ENCODE data around the gene RAB9A. TPM values are rescaled to one million over a fixed set of nuclear protein-coding genes. Genes with fewer than 3 reads are reported as not detected.

RAB9A gene
- polyA plus RNA-seq, 3 donors = 17.9 to 38.1 (median 30.8) TPM

GRCh38 chrX:13703135-13703534 lies 14.2 kb downstream of the RAB9A start:
- H3K9me3 Mint-ChIP-seq = peaks cover 0 to 1% (median 0%) of the 10 kb centered on the region in 7 donors
- H3K4me3 Mint-ChIP-seq = no peak overlapping the region
- H3K4me1 Mint-ChIP-seq = peaks cover 45% of the 10 kb centered on the region
- Histone ChIP-seq H3K27ac (ENCODE audit: low read depth in 1 of 2, low read length in 2 of 2) (peak overlapping the region in 1 of 2 donors; percentile 43), H2AFZ (ENCODE audit: insufficient read depth, low read depth, low read length, poor library complexity, severe bottlenecking) (no peak overlapping the region), H3K36me3 (replicated peaks in 1 of 2; ENCODE audit: control insufficient read depth in 1 of 2, insufficient read depth in 2 of 2, low read length in 2 of 2) (peaks cover 9 to 22% of the 10 kb centered on the region in 2 donors), H3K4me3 (replicated peaks in 1 of 3; ENCODE audit: low read depth in 2 of 3, low read length in 3 of 3) (no peak overlapping the region), H3K4me1 (ENCODE audit: control insufficient read depth in 1 of 2, insufficient read depth in 2 of 2, low read length in 2 of 2) (peaks cover 23 to 24% of the 10 kb centered on the region in 2 donors), H4K20me1 (ENCODE audit: insufficient read depth, low read length) (peaks cover 93% of the 10 kb centered on the region), H3K9ac (ENCODE audit: insufficient read depth, low read length, poor library complexity, severe bottlenecking) (no peak overlapping the region), H3K9me3 (replicated peaks in 1 of 2; ENCODE audit: control insufficient read depth in 1 of 2, insufficient read depth in 1 of 2, low read length in 2 of 2) (no peaks in the 10 kb centered on the region), H3K4me2 (replicated peaks; ENCODE audit: extremely low read depth, low read length, poor library complexity, severe bottlenecking) (no peak overlapping the region), H3K79me2 (ENCODE audit: insufficient read depth, low read length) (peaks cover 100% of the 10 kb centered on the region), H3K27me3 (ENCODE audit: control insufficient read depth in 2 of 2, insufficient read depth in 2 of 2, low read length in 2 of 2) (peaks cover 0 to 2% of the 10 kb centered on the region in 2 donors)
- no peak for TF ChIP-seq CTCF (IDR thresholded peaks at IDR 0.05)
- peaks cover 10 to 19% of the 10 kb centered on the region in 2 donors for H3K36me3 Mint-ChIP-seq
- DNase-seq = no peak
- WGBS (ENCODE audit: insufficient coverage) = no CpG with 5 or more reads among the region's 3 CpGs
- H3K27me3 Mint-ChIP-seq (ENCODE audit: low read depth in 3 of 3) = peaks cover 0 to 7% (median 1%) of the 10 kb centered on the region in 3 donors
- intact Hi-C loops (cut with micrococcal nuclease) = no loop called here
- H3K27ac Mint-ChIP-seq = no peak overlapping the region

GRCh38 chrX:13703589-13703988 lies 14.7 kb downstream of the RAB9A start:
- peaks cover 0 to 1% (median 0%) of the 10 kb centered on the region in 7 donors for H3K9me3 Mint-ChIP-seq
- no peaks in the 10 kb centered on the region for H3K9me3 ChIP-seq (replicated peaks in 1 of 2; ENCODE audit: control insufficient read depth in 1 of 2, insufficient read depth in 1 of 2, low read length in 2 of 2)
- TF ChIP-seq CTCF (IDR thresholded peaks at IDR 0.05) = no peak
- H3K4me2 ChIP-seq (replicated peaks; ENCODE audit: extremely low read depth, low read length, poor library complexity, severe bottlenecking) = no peak overlapping the region
- no peak overlapping the region for H2AFZ ChIP-seq (ENCODE audit: insufficient read depth, low read depth, low read length, poor library complexity, severe bottlenecking)
- peaks cover 9 to 26% of the 10 kb centered on the region in 2 donors for H3K36me3 ChIP-seq (replicated peaks in 1 of 2; ENCODE audit: control insufficient read depth in 1 of 2, insufficient read depth in 2 of 2, low read length in 2 of 2)
- H3K27me3 Mint-ChIP-seq (ENCODE audit: low read depth in 3 of 3) = peaks cover 0 to 7% (median 3%) of the 10 kb centered on the region in 3 donors
- WGBS (ENCODE audit: insufficient coverage) = no CpG with 5 or more reads among the region's 3 CpGs
- no peak for DNase-seq
- peak overlapping the region in 1 of 2 donors; percentile 43 for H3K27ac ChIP-seq (ENCODE audit: low read depth in 1 of 2, low read length in 2 of 2)
- no peak overlapping the region for H3K9ac ChIP-seq (ENCODE audit: insufficient read depth, low read length, poor library complexity, severe bottlenecking)
- H3K79me2 ChIP-seq (ENCODE audit: insufficient read depth, low read length) = peaks cover 100% of the 10 kb centered on the region
- intact Hi-C loops (cut with micrococcal nuclease) = no loop called here
- peak overlapping the region in 2 of 7 donors; percentile 37 to 83 for H3K27ac Mint-ChIP-seq
- no peak overlapping the region for H3K4me3 Mint-ChIP-seq
- no peak overlapping the region for H3K4me3 ChIP-seq (replicated peaks in 1 of 3; ENCODE audit: low read depth in 2 of 3, low read length in 3 of 3)
- H3K27me3 ChIP-seq (ENCODE audit: control insufficient read depth in 2 of 2, insufficient read depth in 2 of 2, low read length in 2 of 2) = peaks cover 0 to 2% of the 10 kb centered on the region in 2 donors
- peaks cover 41% of the 10 kb centered on the region for H3K4me1 Mint-ChIP-seq
- peaks cover 12 to 22% of the 10 kb centered on the region in 2 donors for H3K36me3 Mint-ChIP-seq
- H4K20me1 ChIP-seq (ENCODE audit: insufficient read depth, low read length) = peaks cover 91% of the 10 kb centered on the region
- peaks cover 19% of the 10 kb centered on the region in 2 donors for H3K4me1 ChIP-seq (ENCODE audit: control insufficient read depth in 1 of 2, insufficient read depth in 2 of 2, low read length in 2 of 2)

Data from CD14-positive monocyte (primary cell).